HL-60 (cell line): Measurements from ENCODE around the gene ARL11.

Source experiments
- CTCF ChIP-seq: IDR thresholded peaks from one replicate; pipeline ENCODE4 v1.5.1; 2011; ENCODE audit warnings: low read length, control low read depth, inconsistent platforms; ENCODE audit not compliant: insufficient read depth
- POLR2AphosphoS5 ChIP-seq: IDR thresholded peaks from 2 replicates; pipeline ENCODE4 v1.6.1; 2012; ENCODE audit warnings: low read depth
- TF ChIP-seq, protein P1 (sequence below): IDR thresholded peaks from 2 replicates; pipeline ENCODE4 v1.6.1; 2012; ENCODE audit warnings: low read depth; ENCODE audit not compliant: insufficient replicate concordance

GRCh38 chr13:49645451-49645850 is 17.1 kb downstream of the ARL11 start:
- TF ChIP-seq POLR2AphosphoS5 (no peak), CTCF (no peak)
- TF ChIP-seq, protein P1, sequence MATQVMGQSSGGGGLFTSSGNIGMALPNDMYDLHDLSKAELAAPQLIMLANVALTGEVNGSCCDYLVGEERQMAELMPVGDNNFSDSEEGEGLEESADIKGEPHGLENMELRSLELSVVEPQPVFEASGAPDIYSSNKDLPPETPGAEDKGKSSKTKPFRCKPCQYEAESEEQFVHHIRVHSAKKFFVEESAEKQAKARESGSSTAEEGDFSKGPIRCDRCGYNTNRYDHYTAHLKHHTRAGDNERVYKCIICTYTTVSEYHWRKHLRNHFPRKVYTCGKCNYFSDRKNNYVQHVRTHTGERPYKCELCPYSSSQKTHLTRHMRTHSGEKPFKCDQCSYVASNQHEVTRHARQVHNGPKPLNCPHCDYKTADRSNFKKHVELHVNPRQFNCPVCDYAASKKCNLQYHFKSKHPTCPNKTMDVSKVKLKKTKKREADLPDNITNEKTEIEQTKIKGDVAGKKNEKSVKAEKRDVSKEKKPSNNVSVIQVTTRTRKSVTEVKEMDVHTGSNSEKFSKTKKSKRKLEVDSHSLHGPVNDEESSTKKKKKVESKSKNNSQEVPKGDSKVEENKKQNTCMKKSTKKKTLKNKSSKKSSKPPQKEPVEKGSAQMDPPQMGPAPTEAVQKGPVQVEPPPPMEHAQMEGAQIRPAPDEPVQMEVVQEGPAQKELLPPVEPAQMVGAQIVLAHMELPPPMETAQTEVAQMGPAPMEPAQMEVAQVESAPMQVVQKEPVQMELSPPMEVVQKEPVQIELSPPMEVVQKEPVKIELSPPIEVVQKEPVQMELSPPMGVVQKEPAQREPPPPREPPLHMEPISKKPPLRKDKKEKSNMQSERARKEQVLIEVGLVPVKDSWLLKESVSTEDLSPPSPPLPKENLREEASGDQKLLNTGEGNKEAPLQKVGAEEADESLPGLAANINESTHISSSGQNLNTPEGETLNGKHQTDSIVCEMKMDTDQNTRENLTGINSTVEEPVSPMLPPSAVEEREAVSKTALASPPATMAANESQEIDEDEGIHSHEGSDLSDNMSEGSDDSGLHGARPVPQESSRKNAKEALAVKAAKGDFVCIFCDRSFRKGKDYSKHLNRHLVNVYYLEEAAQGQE = no peak
